Skeletal muscle cell (primary cell): ENCODE data around the gene FAM162A.

Experiments
- DNase-seq: peaks from one replicate; pipeline ENCODE4 v3.0.0-alpha.2; 2010; ENCODE audit warnings: low read depth
- H3K4me3 ChIP-seq: 2 replicates; pipeline ENCODE4 v1.5.1; 2011; ENCODE audit warnings: low read depth, mild to moderate bottlenecking, control low read depth, low read length, moderate library complexity

Gene FAM162A

DNA sequence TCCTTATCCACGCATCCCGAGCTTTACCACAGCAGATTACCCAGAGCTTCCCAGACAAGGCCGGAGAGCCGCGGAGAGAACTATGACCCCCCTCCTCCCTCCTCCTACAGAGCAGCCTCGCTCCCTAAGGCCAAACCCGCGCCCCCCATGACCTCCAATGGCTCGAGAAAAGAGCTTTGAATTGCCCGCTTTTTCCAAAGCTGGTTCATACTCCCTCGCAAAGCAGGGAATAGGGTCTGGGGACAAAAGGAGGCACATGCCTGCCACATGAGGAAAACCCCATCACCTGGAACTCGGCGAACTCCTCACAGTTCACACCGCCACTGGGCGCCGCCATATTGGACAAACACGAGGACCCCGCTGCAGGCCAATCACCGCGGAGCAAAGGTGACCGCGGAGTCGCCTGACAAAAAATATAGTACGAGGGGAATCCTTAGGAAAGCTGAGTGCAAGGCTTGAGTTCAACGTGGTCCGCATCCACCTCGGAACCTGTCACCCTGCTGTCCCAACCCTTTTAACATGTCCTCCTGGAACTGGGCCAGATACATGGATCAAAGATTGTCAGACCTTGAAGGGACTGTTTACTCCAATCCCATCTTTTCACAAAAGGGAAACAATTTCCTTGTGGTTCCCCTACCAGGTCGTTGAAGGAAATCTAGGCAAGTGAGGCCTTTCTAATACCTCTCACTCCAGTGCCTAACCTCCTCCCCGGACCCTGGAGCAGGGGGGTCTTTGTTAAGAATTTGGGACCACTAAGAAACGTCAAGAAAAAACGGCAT, 905 bp upstream of the FAM162A start, which contains the start of gene MIX23:
Gene MIX23 (minus strand): TSS at position 344 of the 779 bp plus-strand sequence. CDS start 7 bp downstream, at position 337.
- H3K4me3 ChIP-seq = peak within 1 kb of the TSS; percentile 95

DNA sequence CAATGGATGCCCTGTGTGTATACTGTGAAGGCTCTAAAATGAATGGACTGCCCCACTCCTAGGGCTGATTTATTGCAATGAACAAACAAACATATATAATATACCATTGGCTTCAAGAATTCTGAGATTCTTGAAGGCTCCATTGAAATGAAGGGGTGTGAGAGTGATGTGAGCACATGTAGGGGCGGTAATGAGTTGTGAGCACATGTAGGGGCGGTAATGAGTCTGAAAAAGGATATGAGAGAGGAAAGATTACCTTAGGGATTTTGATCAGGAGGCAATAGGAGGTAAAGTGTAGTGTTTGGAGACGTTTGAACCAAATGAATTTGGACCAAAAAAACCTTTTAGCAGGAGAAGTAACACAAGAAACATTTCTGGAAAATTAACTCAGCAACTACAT, 3.7 kb downstream of the FAM162A start:
- DNase-seq = no peak
- no peak overlapping the region for H3K4me3 ChIP-seq

More for the DNA sequence above, 905 bp upstream of the FAM162A start, which contains the start of gene MIX23:
- peak; percentile 45 for DNase-seq

DNA sequence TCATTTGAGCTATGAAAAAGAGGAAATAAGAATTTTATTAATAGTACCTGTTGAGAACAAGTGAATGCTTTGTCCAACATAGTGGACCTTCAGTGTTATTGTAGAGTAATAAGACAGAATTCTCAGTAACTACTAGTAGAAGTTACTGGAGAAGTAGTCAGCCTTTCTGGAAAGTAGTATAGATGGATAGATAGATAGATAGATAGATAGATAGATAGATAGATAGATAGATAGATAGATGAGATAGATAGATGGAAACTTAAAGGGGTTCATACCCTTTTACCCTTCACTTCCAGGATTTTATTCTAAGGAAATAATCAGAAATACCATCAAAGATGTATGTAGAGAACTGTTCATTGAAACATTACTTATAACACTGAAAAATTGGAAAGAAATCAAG, 5.2 kb downstream of the FAM162A start:
- no peak for DNase-seq
- H3K4me3 ChIP-seq = no peak overlapping the region

DNA sequence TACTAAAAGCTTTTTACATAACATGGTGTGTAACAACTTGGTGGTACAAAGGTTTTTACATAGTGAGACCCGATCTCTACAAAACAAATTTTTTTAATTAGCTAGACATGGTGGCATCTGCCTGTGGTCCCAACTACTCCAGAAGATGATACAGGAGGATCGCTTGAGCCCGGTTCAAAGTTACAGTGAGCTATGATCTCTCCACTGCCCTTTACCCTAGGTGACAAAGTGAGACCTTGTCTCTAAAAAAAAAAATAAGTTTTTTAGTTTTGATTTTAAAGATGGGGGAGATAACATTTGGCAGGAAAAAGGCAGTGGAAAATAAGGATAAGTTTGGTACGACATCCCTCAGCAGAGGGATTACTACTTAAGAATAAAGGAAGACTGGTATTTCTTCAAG, 5.9 kb downstream of the FAM162A start:
- DNase-seq = no peak
- no peak overlapping the region for H3K4me3 ChIP-seq

DNA sequence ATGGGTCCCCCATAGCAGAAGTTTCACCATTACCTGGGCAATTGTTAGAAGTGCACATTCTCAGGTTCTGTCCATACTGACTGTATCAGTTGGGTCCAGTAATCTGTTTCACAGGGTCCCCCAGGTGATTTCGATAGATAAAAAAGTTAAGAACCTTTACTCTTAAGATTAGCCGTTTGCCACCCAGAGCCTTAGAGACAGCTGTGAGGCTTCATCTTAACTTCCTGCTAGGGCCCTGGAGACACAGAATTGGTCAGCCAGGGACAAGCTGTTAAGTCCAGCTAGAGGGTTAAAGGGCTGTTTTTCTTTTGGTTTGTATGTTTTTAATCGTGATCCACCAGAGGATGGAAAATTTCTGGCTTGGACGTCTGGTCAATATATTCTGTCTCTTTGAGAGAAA, 6.7 kb downstream of the FAM162A start:
- no peak for DNase-seq
- H3K4me3 ChIP-seq = no peak overlapping the region

DNA sequence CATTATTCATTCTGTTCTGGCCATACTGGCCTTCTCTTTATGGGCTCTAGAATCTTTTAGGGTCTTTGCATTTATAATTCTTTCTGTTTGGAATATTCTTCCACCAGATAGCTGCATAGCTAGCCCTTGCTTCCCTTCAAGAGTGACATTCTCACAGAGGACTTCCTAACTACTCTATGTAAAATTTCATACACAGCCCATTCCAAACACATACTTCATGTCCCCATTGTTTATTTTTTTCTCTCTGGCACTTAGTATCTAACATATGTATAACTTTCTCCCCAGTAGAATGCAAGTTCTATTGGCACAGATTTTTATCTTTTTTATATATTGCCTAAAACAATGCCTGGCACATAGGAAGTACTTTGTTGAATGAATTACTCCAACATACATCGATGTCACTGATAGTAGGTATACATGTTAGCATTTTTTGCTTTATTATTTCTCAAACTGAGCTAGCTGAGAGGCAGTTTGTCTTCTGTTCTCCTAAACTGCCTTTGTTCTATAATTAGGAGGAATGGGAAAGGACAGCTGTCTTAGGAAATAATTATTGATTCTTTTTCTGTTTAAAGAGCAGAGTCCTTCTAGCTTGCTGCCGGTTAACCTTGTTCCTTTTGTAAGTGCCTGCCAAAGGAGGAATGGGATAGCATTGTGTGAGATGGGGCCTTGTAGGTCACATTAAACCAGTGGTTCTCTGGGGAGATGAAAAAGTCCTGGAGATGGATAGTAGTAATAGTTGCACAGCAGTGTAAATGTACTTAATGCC, 7.9 kb downstream of the FAM162A start:
- no peak overlapping the region for H3K4me3 ChIP-seq
- DNase-seq = no peak

DNA sequence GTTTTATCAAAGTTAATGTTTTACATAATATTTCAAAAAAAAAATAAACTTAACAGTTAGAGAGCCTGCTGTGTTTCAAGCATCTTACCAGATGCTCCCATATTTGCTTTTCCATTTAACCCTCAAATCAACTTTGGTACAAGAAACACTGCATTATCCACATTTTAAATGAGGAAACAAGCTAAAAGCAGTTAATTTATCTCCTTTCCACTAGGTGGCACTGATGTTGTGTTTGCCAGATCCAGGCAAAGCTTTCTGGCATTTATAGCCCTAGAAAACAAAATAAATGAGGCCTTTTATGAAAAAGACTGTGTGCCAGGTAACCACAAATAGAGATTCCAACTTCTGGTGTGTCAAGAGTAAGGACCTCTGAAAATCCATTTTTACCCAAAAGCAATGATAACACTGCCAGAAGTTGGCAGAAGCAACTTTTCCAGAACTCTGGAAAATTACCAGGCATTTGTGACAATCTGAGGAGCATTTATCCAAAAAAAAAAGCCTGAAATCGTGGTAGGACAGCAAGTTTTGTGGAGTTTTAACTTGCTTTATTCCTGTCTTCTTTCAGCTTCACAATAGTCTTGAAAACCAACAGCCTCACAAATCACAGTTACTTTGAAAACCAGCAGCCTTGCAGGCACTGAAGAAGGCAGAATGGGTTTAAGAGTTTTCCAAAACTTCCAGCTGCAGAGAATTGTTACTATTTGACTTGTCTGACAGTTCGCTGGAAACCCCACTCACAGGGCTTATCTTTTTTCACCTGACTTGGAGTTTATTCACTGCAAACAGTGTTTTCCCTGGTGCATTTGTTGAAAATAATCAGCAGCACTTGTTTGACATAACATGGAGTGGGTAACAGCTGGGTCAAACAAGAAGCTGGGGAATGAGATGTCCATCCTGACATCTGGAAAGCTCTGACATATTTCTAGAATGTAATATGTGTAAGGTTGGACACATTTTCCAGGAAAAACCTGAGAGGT, 9.2 kb downstream of the FAM162A start:
- H3K4me3 ChIP-seq = no peak overlapping the region
- DNase-seq = no peak

DNA sequence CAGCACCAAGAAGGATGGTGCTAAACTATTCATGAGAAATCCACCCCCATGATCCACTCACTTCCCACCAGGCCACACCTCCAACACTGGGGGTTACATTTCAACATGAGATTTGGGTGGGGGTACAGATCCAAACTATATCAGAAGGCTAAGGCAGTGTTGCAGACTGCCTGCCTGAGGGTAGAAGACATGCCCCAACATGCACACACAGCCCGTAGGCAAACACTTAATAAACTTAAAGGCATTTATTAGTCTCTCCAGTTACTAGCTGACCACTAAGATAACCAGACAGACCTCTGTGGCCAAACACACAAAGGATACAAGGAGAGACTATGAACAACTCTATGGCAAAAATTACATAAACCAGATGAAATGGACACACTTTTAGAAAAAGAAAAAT, 10.2 kb downstream of the FAM162A start:
- DNase-seq = no peak
- H3K4me3 ChIP-seq = no peak overlapping the region

DNA sequence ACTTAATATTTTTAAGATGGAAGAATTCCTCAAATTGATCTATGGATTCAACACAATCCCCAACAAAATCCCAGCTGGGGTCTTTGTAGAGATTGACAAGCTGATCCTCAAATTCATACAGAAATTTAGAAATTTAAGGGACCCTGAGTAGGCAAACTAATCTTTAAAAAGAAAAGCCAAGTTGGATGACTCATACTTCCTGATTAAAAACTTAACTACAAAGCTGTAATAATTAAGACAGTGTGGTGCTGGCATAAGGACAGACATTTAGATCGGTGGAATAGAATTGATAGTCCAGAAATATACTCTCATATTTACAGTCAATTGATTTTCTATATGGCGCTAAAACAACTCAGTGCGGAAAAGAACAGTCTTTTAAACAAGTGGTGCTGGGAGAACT, 11.6 kb downstream of the FAM162A start:
- no peak overlapping the region for H3K4me3 ChIP-seq
- no peak for DNase-seq

DNA sequence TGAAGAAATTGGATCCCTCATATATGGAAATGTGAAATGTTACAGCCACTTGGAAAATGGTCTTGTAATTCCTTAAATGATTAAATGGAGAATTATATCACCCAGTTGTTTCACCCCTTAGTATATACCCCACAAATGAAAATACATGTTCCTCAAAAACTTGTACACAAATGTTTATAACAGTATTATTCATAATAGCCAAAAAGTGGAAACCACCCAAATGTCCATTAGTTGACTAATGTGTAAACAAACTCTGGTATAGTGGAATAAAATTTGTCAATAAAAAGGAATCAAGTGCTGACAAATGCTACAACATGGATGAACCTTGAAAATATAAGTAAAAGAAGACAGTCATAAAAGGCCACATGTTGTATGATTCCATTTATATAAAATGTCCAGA, 12.5 kb downstream of the FAM162A start:
- no peak overlapping the region for H3K4me3 ChIP-seq
- DNase-seq = no peak

DNA sequence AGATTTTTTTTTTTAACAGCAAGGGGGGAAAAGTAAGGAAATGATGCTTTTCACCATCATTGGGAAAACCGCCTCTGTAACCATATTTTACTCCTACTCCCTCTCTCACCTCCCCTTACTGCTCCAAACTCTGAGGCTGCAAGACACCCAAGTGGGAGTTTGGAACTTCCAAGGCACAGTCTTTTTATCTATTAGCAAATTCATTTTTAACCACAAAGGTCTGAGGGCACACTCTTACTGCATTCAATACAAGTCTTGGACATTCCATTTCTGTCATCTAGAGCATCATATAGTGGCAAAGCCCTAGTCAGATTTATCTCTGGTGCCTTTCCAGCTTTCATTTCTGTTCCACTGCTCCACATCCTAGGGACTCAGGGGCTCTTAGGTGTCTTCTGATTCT, 13.2 kb downstream of the FAM162A start:
- no peak overlapping the region for H3K4me3 ChIP-seq
- DNase-seq = no peak

DNA sequence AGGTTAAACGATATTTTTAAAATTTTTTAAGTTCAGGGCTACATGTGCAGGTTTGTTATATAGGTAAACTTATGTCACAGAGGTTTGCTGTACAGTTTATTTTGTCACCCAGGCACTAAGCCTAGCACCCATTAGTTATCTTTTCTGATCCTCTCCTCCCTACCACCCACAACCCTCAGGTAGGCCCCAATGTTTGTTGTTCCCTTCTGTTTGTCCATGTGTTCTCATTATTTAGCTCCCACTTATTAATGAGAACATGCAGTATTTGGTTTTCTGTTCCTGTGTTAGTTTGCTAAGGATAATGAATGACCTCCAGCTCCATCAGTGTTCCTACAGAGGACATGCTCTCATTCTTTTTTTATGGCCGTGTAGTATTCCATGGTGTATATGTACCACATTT, 14.9 kb downstream of the FAM162A start:
- no peak for DNase-seq
- no peak overlapping the region for H3K4me3 ChIP-seq

DNA sequence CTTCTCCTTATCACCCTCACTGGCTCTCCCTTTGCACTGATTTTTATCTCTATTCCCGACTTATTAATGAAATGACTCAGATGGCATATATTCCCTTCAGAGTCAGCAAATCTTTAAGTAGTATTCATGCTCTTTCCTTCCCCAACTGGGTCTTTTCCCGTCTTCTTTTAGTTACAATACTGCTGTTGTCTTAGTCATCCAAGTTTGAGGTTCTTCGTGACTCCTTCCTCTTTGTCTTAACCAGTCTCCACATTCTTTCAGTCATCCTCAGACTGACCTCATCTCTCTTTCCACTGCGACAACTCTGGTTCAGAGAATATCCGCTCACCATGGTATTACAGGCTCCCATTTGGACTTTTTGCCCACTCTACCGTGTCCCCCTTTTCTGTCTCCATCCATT, 19.5 kb downstream of the FAM162A start:
- no peak for DNase-seq
- no peak overlapping the region for H3K4me3 ChIP-seq

DNA sequence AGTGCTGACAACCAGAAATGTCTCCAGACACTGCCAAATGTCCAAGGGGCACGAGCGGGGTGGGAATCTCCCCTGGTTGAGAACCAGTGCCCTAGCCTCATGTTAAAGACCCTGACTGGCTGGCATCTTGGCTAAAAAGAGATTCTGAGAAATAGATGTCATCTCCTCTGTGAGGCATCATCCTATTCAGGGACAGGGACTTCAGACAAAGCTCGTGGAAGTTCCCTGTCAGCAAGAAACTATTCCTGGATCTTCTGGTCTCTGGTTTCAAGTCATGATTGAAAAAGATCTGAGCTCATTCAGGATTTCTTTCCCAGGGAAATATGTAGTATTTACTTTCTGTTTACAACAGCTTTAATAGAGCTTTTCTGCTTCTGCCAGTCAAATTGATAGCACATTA, 21.0 kb downstream of the FAM162A start:
- no peak overlapping the region for H3K4me3 ChIP-seq
- DNase-seq = no peak

DNA sequence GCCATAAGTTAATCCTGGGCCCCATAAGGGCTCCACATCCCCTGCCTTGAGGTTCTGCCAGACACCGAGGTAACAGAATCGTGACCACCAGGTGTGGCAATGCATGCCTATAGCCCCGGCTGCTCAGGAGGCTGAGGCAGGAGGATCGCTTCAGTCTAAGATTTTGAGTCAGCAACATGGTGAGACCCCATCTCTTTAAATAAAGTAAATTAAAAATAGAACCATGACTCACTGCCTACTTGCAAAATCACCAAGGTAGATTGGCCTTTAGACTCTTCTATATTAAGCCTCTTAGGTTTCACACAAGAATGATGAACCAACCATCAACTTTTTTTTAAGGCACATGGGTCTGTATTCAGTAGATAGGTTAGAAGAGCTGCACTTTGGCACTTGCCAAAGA, 22.2 kb downstream of the FAM162A start:
- H3K4me3 ChIP-seq = no peak overlapping the region
- DNase-seq = no peak

DNA sequence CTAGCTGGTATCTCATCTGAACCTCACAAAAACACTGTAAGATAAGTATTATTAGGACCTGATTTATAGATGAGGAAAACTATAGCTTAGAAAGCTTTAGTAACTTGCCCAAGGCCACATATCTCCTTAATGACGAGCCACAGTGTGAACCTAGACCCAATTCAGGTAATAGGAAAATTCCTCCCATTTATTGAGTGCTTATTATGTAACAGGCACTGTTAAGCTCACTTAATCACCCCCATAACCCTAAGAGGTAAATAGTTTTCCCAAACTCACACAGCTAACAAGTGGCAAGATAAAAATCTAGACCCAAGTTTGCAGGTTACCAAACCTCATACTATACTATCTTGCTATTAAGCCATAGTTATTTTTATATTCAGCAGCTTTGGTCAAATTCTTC, 24.0 kb downstream of the FAM162A start:
- DNase-seq = no peak
- H3K4me3 ChIP-seq = no peak overlapping the region

DNA sequence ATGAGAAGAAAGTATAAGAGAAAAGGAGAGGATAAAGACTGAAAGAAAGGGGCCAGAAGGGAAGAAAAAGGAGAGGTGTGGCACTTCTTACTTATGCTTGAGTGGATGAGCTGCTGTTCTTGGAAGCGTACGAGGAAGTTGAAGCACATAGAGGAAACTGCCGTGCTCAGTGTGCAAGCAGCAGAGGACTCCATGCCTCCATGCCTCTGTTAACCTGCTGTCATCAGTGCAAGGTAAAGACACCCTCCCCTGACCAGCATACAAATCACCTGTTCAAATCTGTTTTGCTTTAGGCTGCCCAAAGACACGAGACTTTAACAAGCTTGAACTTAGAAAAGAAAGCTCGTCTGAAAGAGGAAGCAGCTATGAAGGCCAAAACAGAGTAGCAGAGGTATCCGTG, 25.5 kb downstream of the FAM162A start:
- H3K4me3 ChIP-seq = no peak overlapping the region
- no peak for DNase-seq

DNA sequence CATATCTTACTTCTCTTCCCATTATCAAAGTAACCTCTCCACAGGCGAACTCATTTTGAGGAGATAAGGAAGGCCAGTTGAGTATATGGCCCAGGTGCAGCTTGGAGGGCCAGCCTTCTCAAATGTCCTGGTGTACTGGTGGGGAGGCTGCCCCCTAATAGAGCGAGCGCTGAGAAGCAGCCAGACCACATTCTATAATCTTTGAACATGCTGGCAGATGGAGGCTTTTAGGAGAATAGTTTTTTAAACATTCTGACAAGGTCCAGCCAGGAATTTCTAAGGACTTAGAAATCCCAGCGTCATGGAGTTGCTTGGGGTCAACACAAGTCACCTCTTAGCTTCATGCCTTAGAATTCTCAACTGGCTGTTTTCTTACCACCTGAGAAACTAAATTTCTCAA, 26.1 kb downstream of the FAM162A start:
- H3K4me3 ChIP-seq = no peak overlapping the region
- DNase-seq = no peak

DNA sequence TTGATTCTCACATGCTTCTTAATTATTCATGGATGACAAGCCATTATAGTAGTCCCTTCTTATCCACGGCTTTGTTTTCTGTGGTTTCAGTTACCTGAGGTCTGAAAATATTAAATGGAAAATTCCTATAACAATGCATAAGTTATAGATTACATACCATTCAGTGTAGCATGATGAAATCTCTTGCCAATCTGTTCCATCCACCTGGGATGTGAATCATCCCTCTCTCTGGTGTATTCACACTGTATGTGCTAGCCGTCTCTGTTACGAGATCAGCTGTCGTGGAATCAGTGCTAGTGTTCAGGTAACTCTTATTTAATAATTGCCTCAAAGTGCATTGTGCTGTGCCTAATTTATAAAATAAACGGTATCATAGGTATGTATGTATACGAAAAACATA, 26.7 kb downstream of the FAM162A start:
- no peak for DNase-seq
- H3K4me3 ChIP-seq = no peak overlapping the region

DNA sequence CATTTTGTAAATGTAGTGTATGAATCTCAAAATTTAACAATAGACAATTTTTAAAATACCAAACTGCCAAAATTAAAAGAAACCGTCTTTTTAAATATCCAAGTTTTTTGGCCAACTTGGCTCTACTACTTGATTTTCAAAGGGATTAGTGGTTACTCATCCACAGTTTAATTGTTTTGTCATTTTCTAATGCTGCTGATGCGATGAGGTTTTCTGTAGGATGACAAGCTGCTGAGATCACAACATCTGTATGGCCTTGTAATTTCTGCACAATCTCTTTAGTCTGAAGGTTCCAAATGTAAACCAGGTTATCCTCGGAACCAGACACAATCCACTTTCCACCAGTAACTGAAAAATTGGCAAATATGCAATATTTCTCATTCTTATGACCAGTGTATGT, 30.4 kb downstream of the FAM162A start:
- DNase-seq = no peak
- H3K4me3 ChIP-seq = no peak overlapping the region
